Adrenal gland (tissue), 12 donors: ENCODE measurements around the gene SLMAP. TPM values are rescaled to one million over a fixed set of nuclear protein-coding genes. Genes with fewer than 3 reads are reported as not detected.

Source experiments
- DNase-seq, 7 donors: peaks; one replicate each; pipeline ENCODE4 v3.0.0-alpha.2; 2019 to 2020
- H3K27ac ChIP-seq, 5 donors: fragments of 200-600 bp; sonication (generic) in 4 of 5; 1 replicate in 3 of 5; 2 replicates in 2 of 5; pipeline versions ENCODE4 v1.5.1 to v1.8.0; 2016 to 2020; ENCODE audit warnings: mild to moderate bottlenecking in 1 of 5
- H3K27me3 ChIP-seq: fragments of 200-600 bp; 2 replicates; pipeline ENCODE4 v1.8.0; 2021
- H3K36me3 ChIP-seq, 2 donors: fragments of 200-600 bp; replicated peaks in 1 of 2; 1 replicate in 1 of 2; 2 replicates in 1 of 2; pipeline versions ENCODE4 v1.5.1 to v1.8.0; 2018 to 2022
- H3K4me1 ChIP-seq, 2 donors: fragments of 200-600 bp; replicated peaks in 1 of 2; 1 replicate in 1 of 2; 2 replicates in 1 of 2; pipeline versions ENCODE4 v1.5.1 to v1.8.0; 2018 to 2021
- H3K4me3 ChIP-seq, 4 donors: fragments of 200-600 bp; sonication (generic) in 3 of 4; one replicate each; pipeline ENCODE4 v1.5.1; 2016 to 2018
- H3K9me3 ChIP-seq, 3 donors: fragments of 200-600 bp; sonication (generic) in 1 of 3; replicated peaks in 1 of 3; 1 replicate in 2 of 3; 2 replicates in 1 of 3; pipeline versions ENCODE4 v1.5.1 to v1.8.0; 2016 to 2021
- CTCF ChIP-seq, 6 experiments: fragments of 450-650 bp in 4 of 6; fragments of 200-600 bp in 2 of 6; sonication (generic) in 1 of 6; IDR thresholded peaks; 1 replicate in 5 of 6; 2 replicates in 1 of 6; pipeline versions ENCODE4 v1.5.1 to v1.8.0; 2016 to 2021; ENCODE audit warnings: antibody characterized with exemption in 6 of 6, mild to moderate bottlenecking in 2 of 6, moderate library complexity in 1 of 6
- POLR2A ChIP-seq, 2 donors: fragments of 450-650 bp; IDR thresholded peaks; one replicate each; pipeline ENCODE4 v1.6.1; 2017; ENCODE audit warnings: antibody characterized with exemption in 2 of 2, mild to moderate bottlenecking in 2 of 2, moderate library complexity in 1 of 2
- WGBS, 4 donors: extraction: QIAGEN DNeasy Blood & Tissue Kit in 2 of 4; methylation state at CpG; one replicate each; pipeline versions ENCODE4 v1.1.5 to v1.1.7; 2013 to 2017; 5-methylcytosine and 5-hydroxymethylcytosine counted together
- intact Hi-C, 2 donors: fragments of 100-400 bp; cut with DNase I; formaldehyde crosslinking; loops; one replicate each; pipeline versions ENCODE4 v1.14.1 to v1.15.0; 2022 to 2023
- polyA plus RNA-seq, 3 donors: library from polyadenylated mRNA; stranded (reverse); fragments of 200-250 nt in 2 of 3; fragments of 350-450 nt in 1 of 3; fragmentation: Illumina TruSeq in 1 of 3; extraction: RNeasy Lipid Tissue Mini Kit (QIAGEN cat#74804) in 1 of 3; gene quantifications; one replicate each; pipeline ENCODE4 v1.2.3, GENCODE V29; 2013 to 2014
- total RNA-seq, 9 donors: library from RNA; depleted of rRNA in 4 of 9; stranded (reverse); fragments of >200 nt in 4 of 9; fragments of 120-200 nt in 1 of 9; fragmentation: NEBNext Ultra II Directional in 1 of 9; extraction: Animal tissue kit (Norgen Biotek cat#: 25700) in 1 of 9; gene quantifications; one replicate each; pipeline versions ENCODE4 v1.1.0 to v1.2.4, GENCODE V29; 2013 to 2023
- donor health status: healthy with polysubstance abuse.
- donor health status: Bipolar disorder and iron deficiency.
- donor health status: DM: yes; HTN: yes; CAD: no.
- donor health status: DM: no; HTN: no; CAD: no.
- donor health status: DM: no; HTN: no; CAD: no.
- donor health status: DM: yes; HTN: yes; CAD: no.

Gene SLMAP
- total and polyA plus RNA-seq, 12 donors = 18.9 to 134 (median 87.5) TPM

GRCh38 chr3:57768595-57768994 is 12.5 kb downstream of the SLMAP start:
- no peaks in the 10 kb centered on the region for H3K36me3 ChIP-seq
- H3K27ac ChIP-seq = no peak overlapping the region
- no peaks in the 10 kb centered on the region for H3K9me3 ChIP-seq
- 94 to 98% (median 97%) methylated on average over 3 of the region's 3 CpGs for WGBS, 4 donors
- peaks cover 5 to 53% of the 10 kb centered on the region in 2 donors for H3K4me1 ChIP-seq
- H3K4me3 ChIP-seq = no peak overlapping the region
- H3K27me3 ChIP-seq = no peaks in the 10 kb centered on the region
- TF ChIP-seq POLR2A (IDR thresholded peaks at IDR 0.05) = no peak
- no peak for TF ChIP-seq CTCF (IDR thresholded peaks at IDR 0.05)
- DNase-seq = no peak
- intact Hi-C loops = no loop called here

- TF ChIP-seq CTCF (IDR thresholded peaks at IDR 0.05) (no peak), POLR2A (IDR thresholded peaks at IDR 0.05) (no peak)
- 63 to 65% (median 65%) methylated on average over 4 of the region's 4 CpGs for WGBS, 4 donors
- Histone ChIP-seq H3K27ac (peak overlapping the region in 4 of 5 donors; percentile 16 to 63 (median 22)), H3K27me3 (no peaks in the 10 kb centered on the region), H3K9me3 (no peaks in the 10 kb centered on the region), H3K4me1 (peaks cover 5 to 40% of the 10 kb centered on the region in 2 donors), H3K4me3 (no peak overlapping the region), H3K36me3 (no peaks in the 10 kb centered on the region)
- intact Hi-C loops = loop anchor here in 1 of 2 donors (5.0 kb wide), 1 partner anchor 37 kb away; no protein-coding TSS in a partner anchor
- peak in 1 of 7 donors; percentile 46 for DNase-seq
These were observed 14.1 kb downstream of the SLMAP start for GRCh38 chr3:57770009-57770827.

GRCh38 chr3:57772251-57772650 is 16.1 kb downstream of the SLMAP start:
- Histone ChIP-seq H3K27ac (no peak overlapping the region), H3K36me3 (no peaks in the 10 kb centered on the region), H3K4me1 (peaks cover 5 to 27% of the 10 kb centered on the region in 2 donors), H3K9me3 (no peaks in the 10 kb centered on the region), H3K4me3 (no peak overlapping the region), H3K27me3 (no peaks in the 10 kb centered on the region)
- intact Hi-C loops = loop anchor here in 1 of 2 donors (5.0 kb wide), 1 partner anchor 35 kb away; no protein-coding TSS in a partner anchor
- WGBS, 4 donors = 94 to 97% (median 94%) methylated on average over 4 of the region's 4 CpGs
- TF ChIP-seq POLR2A (IDR thresholded peaks at IDR 0.05) (no peak), CTCF (IDR thresholded peaks at IDR 0.05) (no peak)
- no peak for DNase-seq

- intact Hi-C loops = no loop called here
These were observed 21.7 kb downstream of the SLMAP start for GRCh38 chr3:57777774-57778173.

More at GRCh38 chr3:57777774-57778173, 21.7 kb downstream of the SLMAP start:
- peaks cover 6 to 9% of the 10 kb centered on the region in 2 donors for H3K4me1 ChIP-seq
- no peaks in the 10 kb centered on the region for H3K9me3 ChIP-seq
- H3K36me3 ChIP-seq = no peaks in the 10 kb centered on the region
- WGBS, 4 donors = 54 to 58% (median 56%) methylated on average over 3 of the region's 3 CpGs
- DNase-seq = no peak
- no peaks in the 10 kb centered on the region for H3K27me3 ChIP-seq
- no peak overlapping the region for H3K4me3 ChIP-seq
- H3K27ac ChIP-seq = no peak overlapping the region
- TF ChIP-seq POLR2A (IDR thresholded peaks at IDR 0.05) (no peak), CTCF (IDR thresholded peaks at IDR 0.05) (no peak)
